Nephron (organoid): ENCODE data around the gene VSIR.

Experiments used
- H3K27ac Mint-ChIP-seq, 3 experiments: 2 replicates each; pipeline ENCODE4 v1.8.0; 2020; ENCODE audit warnings: mixed read lengths in 3 of 3, mild to moderate bottlenecking in 2 of 3, moderate library complexity in 1 of 3
- H3K27me3 Mint-ChIP-seq: 2 replicates; pipeline ENCODE4 v1.8.0; 2021; ENCODE audit warnings: low read depth, mild to moderate bottlenecking, moderate library complexity, mixed read lengths
- H3K36me3 Mint-ChIP-seq: 2 replicates; pipeline ENCODE4 v1.8.0; 2020; ENCODE audit warnings: low read depth, mixed read lengths
- H3K4me1 Mint-ChIP-seq: 2 replicates; pipeline ENCODE4 v1.8.0; 2020; ENCODE audit warnings: mixed read lengths
- H3K4me3 Mint-ChIP-seq, 3 experiments: 2 replicates each; pipeline ENCODE4 v1.8.0; 2020; ENCODE audit warnings: mild to moderate bottlenecking in 3 of 3, mixed read lengths in 3 of 3, moderate library complexity in 2 of 3
- H3K9me3 Mint-ChIP-seq: 2 replicates; pipeline ENCODE4 v1.8.0; 2020; ENCODE audit warnings: mixed read lengths
- CTCF ChIP-seq, 3 experiments: fragments of 200-600 bp; sonication (generic); IDR thresholded peaks; one replicate each; pipeline ENCODE4 v1.5.0; 2021; ENCODE audit warnings: antibody characterized with exemption in 3 of 3; ENCODE audit not compliant: unreplicated experiment in 3 of 3

VSIR gene

GRCh38 chr10:71717551-71717951, 55.8 kb downstream of the VSIR start:
- Mint-ChIP-seq H3K27ac (peak overlapping the region; percentile 42 to 93 (median 88)), H3K27me3 (peaks cover 20% of the 10 kb centered on the region), H3K4me1 (peaks cover 51% of the 10 kb centered on the region), H3K9me3 (no peaks in the 10 kb centered on the region), H3K36me3 (no peaks in the 10 kb centered on the region), H3K4me3 (peak overlapping the region in 2 of 3 experiments; percentile 11 to 32)
- TF ChIP-seq CTCF (IDR thresholded peaks at IDR 0.05; ENCODE audit: unreplicated experiment in 3 of 3), result no peak

- Mint-ChIP-seq H3K4me1 (peaks cover 54% of the 10 kb centered on the region), H3K4me3 (no peak overlapping the region), H3K27ac (peak overlapping the region; percentile 42 to 93 (median 88)), H3K36me3 (no peaks in the 10 kb centered on the region), H3K9me3 (no peaks in the 10 kb centered on the region), H3K27me3 (peaks cover 15% of the 10 kb centered on the region)
- TF ChIP-seq CTCF (IDR thresholded peaks at IDR 0.05; ENCODE audit: unreplicated experiment in 3 of 3), result no peak
Measured at GRCh38 chr10:71717056-71717455, 56.3 kb downstream of the VSIR start.

GRCh38 chr10:71716426-71716825, 56.9 kb downstream of the VSIR start:
- Mint-ChIP-seq H3K4me1 (peaks cover 52% of the 10 kb centered on the region), H3K36me3 (no peaks in the 10 kb centered on the region)
- no peak for TF ChIP-seq CTCF (IDR thresholded peaks at IDR 0.05; ENCODE audit: unreplicated experiment in 3 of 3)

GRCh38 chr10:71715860-71716259, 57.5 kb downstream of the VSIR start:
- no peak for TF ChIP-seq CTCF (IDR thresholded peaks at IDR 0.05; ENCODE audit: unreplicated experiment in 3 of 3)
- Mint-ChIP-seq H3K36me3 (no peaks in the 10 kb centered on the region), H3K9me3 (no peaks in the 10 kb centered on the region), H3K27me3 (peaks cover 15% of the 10 kb centered on the region), H3K27ac (no peak overlapping the region), H3K4me3 (no peak overlapping the region), H3K4me1 (peaks cover 50% of the 10 kb centered on the region)

More at GRCh38 chr10:71716426-71716825, 56.9 kb downstream of the VSIR start:
- Mint-ChIP-seq H3K9me3 (no peaks in the 10 kb centered on the region), H3K4me3 (no peak overlapping the region), H3K27ac (no peak overlapping the region), H3K27me3 (peaks cover 15% of the 10 kb centered on the region)

GRCh38 chr10:71715026-71715425, 58.3 kb downstream of the VSIR start:
- Mint-ChIP-seq H3K4me3 (no peak overlapping the region), H3K27me3 (peaks cover 15% of the 10 kb centered on the region), H3K9me3 (no peaks in the 10 kb centered on the region), H3K27ac (no peak overlapping the region), H3K36me3 (no peaks in the 10 kb centered on the region), H3K4me1 (peaks cover 42% of the 10 kb centered on the region)
- no peak for TF ChIP-seq CTCF (IDR thresholded peaks at IDR 0.05; ENCODE audit: unreplicated experiment in 3 of 3)

- Mint-ChIP-seq H3K4me3 (no peak overlapping the region), H3K4me1 (peaks cover 47% of the 10 kb centered on the region), H3K9me3 (no peaks in the 10 kb centered on the region), H3K36me3 (no peaks in the 10 kb centered on the region), H3K27me3 (peaks cover 15% of the 10 kb centered on the region), H3K27ac (peak overlapping the region in 2 of 3 experiments; percentile 86 to 99)
- TF ChIP-seq CTCF (IDR thresholded peaks at IDR 0.05; ENCODE audit: unreplicated experiment in 3 of 3), result no peak
Measured at GRCh38 chr10:71714592-71714991, 58.7 kb downstream of the VSIR start.
